GM18517 (cell line): ENCODE results near the gene TRIM38.
"Not testable (repeated sequence)": the region's sequence is repeated elsewhere in the genome, so short reads cannot be mapped to it uniquely, and the experiment has no call there.

Source experiments
- ATAC-seq: cut with Tn5 transposase; IDR thresholded peaks from one replicate; pipeline ENCODE4 v1.9.1; 2021; ENCODE audit warnings: mild to moderate bottlenecking, moderate library complexity; ENCODE audit not compliant: unreplicated experiment

The TRIM38 gene

DNA sequence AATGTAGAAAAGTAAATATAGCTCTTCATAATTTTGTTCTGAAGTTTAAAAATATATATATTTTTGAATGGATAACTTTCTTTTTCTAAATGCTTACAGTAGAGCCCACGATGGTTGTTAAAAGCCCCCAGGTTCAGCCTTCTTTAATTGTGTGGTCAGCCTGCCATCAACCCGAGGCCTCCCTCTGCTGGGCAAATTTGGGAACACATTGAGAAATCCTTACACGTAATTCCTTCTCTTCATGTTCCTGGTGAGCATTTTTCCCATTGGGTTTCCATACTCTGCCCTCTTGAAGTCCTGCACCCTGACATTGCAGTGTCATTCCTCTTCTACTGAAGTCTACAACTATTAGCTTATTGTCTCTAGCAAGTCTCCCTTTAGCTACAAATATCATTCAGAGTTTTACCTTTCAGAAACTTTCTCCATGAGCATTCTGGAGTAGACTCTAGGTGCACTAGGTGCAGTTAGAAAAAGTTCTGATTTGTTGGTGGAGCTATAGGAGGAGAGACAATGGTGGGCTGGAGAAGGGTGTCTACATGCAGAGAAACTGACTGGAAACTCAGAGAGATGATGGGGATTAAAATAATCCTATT, 40.6 kb downstream of the TRIM38 start:
- ATAC-seq = no peak

- ATAC-seq = no peak
Measured at GRCh38 chr6:26006086-26006939, 43.7 kb downstream of the TRIM38 start.

DNA sequence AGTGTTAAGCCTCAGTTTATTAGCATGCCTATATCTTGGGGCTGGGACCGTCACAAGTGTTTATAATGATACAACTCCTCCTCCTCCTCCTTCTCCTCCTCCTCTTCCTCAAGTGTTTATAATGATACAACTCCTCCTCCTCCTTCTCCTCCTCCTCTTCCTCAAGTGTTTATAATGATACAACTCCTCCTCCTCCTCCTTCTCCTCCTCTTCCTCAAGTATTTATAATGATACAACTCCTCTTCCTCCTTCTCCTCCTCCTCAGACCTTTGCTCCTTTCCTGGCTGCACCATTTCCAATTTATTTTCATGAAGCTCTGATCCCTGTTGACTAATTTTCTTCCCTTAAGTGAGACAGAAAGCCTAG, 44.3 kb downstream of the TRIM38 start:
- not testable (repeated sequence) for ATAC-seq

GRCh38 chr6:26008470-26008869, 45.9 kb downstream of the TRIM38 start:
- ATAC-seq = no peak

- ATAC-seq = no peak
Measured at GRCh38 chr6:26009817-26010216, 47.2 kb downstream of the TRIM38 start.

DNA sequence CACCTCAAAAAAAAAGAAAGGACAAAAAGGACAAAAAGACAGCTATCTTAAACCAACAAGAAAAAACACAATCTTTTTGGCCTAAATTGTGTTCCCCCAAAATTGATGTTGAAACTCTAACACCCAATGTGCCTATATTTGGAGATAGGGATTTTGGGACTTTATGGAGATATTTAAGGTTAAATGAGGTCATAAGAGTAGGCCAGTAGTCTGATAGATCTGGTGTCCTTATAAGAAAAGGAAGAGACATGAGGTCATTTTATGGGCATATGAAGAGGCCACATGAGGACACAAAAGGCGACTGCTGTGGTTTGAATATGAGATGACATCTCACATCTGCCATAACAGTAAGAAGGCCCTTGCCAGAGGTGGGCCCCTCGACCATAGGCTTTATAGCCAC, 49.5 kb downstream of the TRIM38 start:
- no peak for ATAC-seq

DNA sequence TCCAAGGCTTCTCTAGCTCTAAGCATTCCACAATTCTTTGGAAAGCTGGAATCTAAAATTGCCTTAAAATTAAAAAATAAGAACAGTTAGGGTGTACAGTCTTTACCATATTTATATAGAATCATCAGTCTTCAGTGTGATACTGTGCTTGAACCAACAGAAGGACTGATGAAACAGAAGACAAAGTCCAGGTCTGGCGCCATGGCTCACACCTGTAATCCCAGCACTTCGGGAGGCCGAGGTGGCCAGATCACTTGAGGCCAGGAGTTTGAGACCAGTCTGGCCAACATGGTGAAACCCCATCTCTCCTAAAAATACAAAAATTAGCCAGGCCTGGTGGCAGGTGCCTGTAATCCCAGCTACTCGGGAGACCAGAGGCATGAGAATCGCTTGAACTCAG, 51.8 kb downstream of the TRIM38 start:
- not testable (repeated sequence) for ATAC-seq

GRCh38 chr6:26016245-26016962, 53.8 kb downstream of the TRIM38 start:
- ATAC-seq = no peak

DNA sequence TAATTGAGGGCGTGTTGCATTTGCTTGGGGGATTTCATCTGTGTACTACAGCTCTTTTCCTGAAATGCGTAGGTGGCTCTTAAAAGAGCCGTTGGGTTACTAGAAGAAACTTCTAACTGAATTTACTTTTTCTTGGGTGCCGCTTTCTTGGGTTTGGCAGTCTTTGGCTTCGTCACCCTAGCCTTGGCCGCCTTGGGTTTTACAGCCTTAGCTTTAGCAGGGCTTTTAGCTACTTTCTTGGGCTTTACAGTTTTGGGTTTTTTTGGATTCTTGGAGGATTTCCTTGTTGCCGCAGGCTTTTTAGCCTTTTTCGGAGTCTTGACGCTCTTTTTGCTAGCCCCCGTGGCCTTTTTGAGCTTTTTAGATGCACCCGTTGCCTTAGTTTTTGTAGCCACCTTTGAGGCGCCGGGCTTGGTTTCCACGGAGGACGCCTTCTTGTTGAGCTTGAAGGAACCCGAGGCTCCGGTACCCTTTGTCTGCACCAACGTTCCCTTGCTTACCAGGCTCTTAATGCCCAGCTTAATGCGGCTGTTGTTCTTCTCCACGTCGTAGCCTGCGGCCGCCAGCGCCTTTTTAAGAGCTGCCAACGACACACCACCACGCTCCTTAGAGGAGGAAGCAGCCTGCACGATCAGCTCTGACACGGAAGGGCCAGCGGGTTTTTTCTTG, 54.5 kb downstream of the TRIM38 start:
- no peak for ATAC-seq

DNA sequence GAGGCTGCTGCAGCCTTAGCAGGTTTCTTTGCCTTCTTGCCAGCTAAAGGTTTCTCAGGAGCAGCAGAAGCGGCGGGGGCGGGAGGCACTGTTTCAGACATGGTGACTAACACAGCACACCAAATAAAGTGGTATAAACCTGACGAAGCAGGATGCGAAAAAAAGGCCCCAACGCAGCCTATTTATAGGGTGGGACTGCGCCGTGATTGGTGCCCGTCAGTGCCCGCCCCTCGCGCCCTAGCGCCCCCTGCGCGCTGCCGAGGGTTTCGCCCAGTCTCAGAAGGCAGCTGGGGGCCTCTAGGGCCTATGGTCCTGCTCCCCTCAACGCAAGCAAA, 55.0 kb downstream of the TRIM38 start:
- no peak for ATAC-seq

DNA sequence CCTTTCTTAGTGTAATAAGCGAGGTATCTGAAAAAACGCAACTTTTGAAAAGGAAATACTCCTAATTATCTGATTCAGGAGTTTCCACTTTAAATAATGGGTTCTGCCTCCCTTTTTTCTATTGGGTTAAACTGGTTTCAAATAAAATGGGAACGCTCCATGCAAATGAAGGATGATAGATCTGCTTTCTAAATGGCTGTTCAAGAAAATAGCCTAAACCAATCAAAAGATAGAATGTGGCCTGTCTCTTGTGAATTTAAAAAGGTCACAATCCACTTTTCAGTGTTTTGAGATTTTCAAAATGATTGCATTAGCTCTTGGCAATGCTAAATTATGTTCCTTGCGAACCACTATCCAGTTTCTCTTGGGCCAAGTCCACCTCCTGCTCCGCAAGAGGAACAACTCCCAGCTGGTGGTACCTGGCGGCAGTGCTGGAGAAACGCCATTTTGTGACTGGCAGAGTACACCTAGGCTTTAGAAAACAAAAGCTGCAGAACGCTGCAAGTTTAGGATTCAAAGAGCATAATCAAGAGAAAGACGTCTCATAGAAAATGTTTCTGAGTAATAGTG, 56.7 kb downstream of the TRIM38 start:
- no peak for ATAC-seq

- no peak for ATAC-seq
Measured at GRCh38 chr6:26019967-26020328, 57.3 kb downstream of the TRIM38 start.

- peak; percentile 51 for ATAC-seq
Measured at GRCh38 chr6:26020329-26021000, 57.9 kb downstream of the TRIM38 start.

- ATAC-seq = no peak
Measured at GRCh38 chr6:26021001-26021349, 58.4 kb downstream of the TRIM38 start.

DNA sequence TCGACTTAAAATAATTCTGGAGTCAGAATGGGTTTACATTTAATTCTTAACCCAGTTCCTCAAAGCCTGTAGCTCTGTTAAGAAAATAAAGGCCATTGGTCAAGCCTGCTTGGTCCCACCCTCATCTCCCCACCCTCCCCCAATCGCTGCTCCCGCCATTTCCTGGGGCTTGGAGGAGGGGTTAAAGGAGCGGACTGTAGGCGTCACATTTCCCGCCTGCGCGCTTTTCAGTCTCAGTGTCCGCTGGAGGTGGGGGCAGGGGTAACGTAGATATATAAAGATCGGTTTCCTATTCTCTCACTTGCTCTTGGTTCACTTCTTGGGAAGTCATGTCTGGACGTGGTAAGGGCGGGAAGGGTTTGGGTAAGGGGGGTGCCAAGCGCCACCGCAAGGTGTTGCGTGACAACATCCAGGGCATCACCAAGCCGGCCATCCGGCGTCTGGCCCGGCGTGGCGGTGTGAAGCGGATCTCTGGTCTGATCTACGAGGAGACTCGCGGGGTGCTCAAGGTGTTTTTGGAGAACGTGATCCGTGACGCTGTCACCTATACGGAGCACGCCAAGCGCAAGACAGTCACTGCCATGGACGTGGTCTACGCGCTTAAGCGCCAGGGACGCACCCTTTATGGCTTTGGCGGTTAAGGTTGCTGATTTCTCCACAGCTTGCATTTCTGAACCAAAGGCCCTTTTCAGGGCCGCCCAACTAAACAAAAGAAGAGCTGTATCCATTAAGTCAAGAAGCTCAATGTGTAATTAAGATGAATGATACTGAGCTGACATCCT, 58.9 kb downstream of the TRIM38 start:
- peak; percentile 42 for ATAC-seq

DNA sequence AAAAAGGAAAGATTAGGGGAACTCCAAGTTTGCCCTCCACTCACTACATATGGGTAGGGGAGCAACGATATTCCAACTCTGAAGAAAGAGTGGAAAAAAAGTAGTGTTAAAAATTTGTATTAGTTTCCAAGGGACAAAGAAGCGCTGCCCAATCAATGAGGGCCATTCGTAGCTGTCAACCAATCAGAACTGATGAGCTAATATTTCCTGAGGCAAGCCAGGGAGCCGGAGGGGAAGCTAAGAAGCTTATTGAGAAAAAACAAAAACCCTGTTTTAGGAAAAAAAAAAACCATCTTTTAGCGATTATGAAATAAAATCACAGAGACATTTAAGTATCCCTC, 59.5 kb downstream of the TRIM38 start:
- peak; percentile 9 for ATAC-seq

DNA sequence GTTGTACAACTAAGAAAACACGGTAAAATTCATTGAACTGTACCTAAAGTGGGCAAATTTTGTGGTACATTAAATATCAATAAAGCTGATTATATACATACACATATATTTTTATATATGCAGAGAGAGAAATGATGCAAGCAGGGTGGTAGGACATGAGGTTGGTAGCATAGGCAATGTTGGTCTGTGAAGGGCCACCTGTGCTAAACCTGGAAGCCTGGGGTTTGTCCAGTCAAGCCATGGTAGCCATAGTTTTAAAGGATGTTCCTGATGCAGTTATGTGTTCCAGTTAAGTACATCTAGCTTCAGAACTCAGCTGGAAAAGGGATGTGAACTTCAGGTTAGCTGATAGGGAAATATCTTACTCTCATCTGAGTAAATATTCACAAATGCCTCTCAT, 60.1 kb downstream of the TRIM38 start:
- no peak for ATAC-seq

GRCh38 chr6:26024651-26025046, 62.0 kb downstream of the TRIM38 start:
- no peak for ATAC-seq

- ATAC-seq = no peak
Measured at GRCh38 chr6:26025047-26025893, 62.7 kb downstream of the TRIM38 start.
